Measurements from ENCODE around the gene CDT1.

Gene CDT1

GRCh38 chr16:88806491-88807111 is 3.0 kb downstream of the CDT1 start:
- no peak for DNase-seq

GRCh38 chr16:88807142-88807625 is 3.6 kb downstream of the CDT1 start:
- DNase-seq: no peak

GRCh38 chr16:88807626-88808453 is 4.3 kb downstream of the CDT1 start:
- no peak for DNase-seq

GRCh38 chr16:88809068-88809675 is 5.6 kb downstream of the CDT1 start:
- no peak for DNase-seq

GRCh38 chr16:88809676-88810165 is 6.1 kb downstream of the CDT1 start:
- no peak for DNase-seq

- DNase-seq: peak; percentile 79 to 87 (median 84)
Observed at GRCh38 chr16:88810166-88810911, 6.8 kb downstream of the CDT1 start.

- DNase-seq: peak; percentile 77 to 90 (median 81)
Observed at GRCh38 chr16:88810912-88811768, 7.6 kb downstream of the CDT1 start.

- DNase-seq: peak; percentile 95 to 99 (median 98)
Observed at GRCh38 chr16:88811769-88812512, 8.4 kb downstream of the CDT1 start, which contains the start of gene APRT. Gene APRT, minus strand, starts transcription at chr16:88811928. Its CDS starts 29 bp downstream, at chr16:88811899.

- peak; percentile 73 to 82 (median 75) for DNase-seq
Observed at GRCh38 chr16:88812513-88813268, 9.1 kb downstream of the CDT1 start.

- DNase-seq: no peak
Observed at GRCh38 chr16:88813269-88814143, 9.9 kb downstream of the CDT1 start.

- no peak for DNase-seq
Observed at GRCh38 chr16:88814144-88814502, 10.5 kb downstream of the CDT1 start.

GRCh38 chr16:88815227-88815626 is 11.6 kb downstream of the CDT1 start:
- DNase-seq: no peak

GRCh38 chr16:88815901-88816589 is 12.5 kb downstream of the CDT1 start:
- DNase-seq: peak; percentile 27 to 52 (median 31)

- no peak for DNase-seq
Observed at GRCh38 chr16:88816736-88817535, 13.3 kb downstream of the CDT1 start.

GRCh38 chr16:88817785-88818574 is 14.4 kb downstream of the CDT1 start:
- no peak for DNase-seq

GRCh38 chr16:88818575-88818874 is 14.9 kb downstream of the CDT1 start:
- DNase-seq: no peak

- no peak for DNase-seq
Observed at GRCh38 chr16:88819126-88819525, 15.5 kb downstream of the CDT1 start.

Data from suppressor macrophage treated with lipopolysaccharide for 1 hour (primary cell).